ENCODE results near the gene SHCBP1L. TPM values are rescaled to one million over a fixed set of nuclear protein-coding genes. Genes with fewer than 3 reads are reported as not detected.

SHCBP1L gene
- total RNA-seq, 1 donor from 2014 or later: not detected

GRCh38 chr1:182927693-182928433, 25.1 kb downstream of the SHCBP1L start:
- no peak overlapping the region for H3K4me3 ChIP-seq
- no peaks in the 10 kb centered on the region for H3K9me3 Mint-ChIP-seq
- no peaks in the 10 kb centered on the region for H3K27me3 ChIP-seq
- no peak overlapping the region for H3K4me3 Mint-ChIP-seq
- H3K4me2 ChIP-seq: no peak overlapping the region
- no peaks in the 10 kb centered on the region for H3F3A ChIP-seq (ENCODE audit: low read depth)
- H3K4me1 ChIP-seq: no peaks in the 10 kb centered on the region
- no peaks in the 10 kb centered on the region for H4K20me1 ChIP-seq (ENCODE audit: low read depth)
- no peaks in the 10 kb centered on the region for H3K36me3 Mint-ChIP-seq
- H2AFZ ChIP-seq (replicated peaks): no peak overlapping the region
- H3K27ac Mint-ChIP-seq: no peak overlapping the region
- no peaks in the 10 kb centered on the region for H3K4me1 Mint-ChIP-seq
- H3K9ac ChIP-seq: no peak overlapping the region
- no peak overlapping the region for H3K27ac ChIP-seq
- H3K36me3 ChIP-seq: no peaks in the 10 kb centered on the region
- no peak for DNase-seq (ENCODE audit: low spot score)
- TF ChIP-seq CTCF (IDR thresholded peaks at IDR 0.05) (no peak), EZH2 (IDR thresholded peaks at IDR 0.05) (no peak), EZH2phosphoT487 (IDR thresholded peaks at IDR 0.05) (no peak)
- no peaks in the 10 kb centered on the region for H3K9me3 ChIP-seq (ENCODE audit: low read depth)
- H3K27me3 Mint-ChIP-seq (ENCODE audit: insufficient read depth, low read depth): peaks cover 4% of the 10 kb centered on the region
- no peaks in the 10 kb centered on the region for H3K79me2 ChIP-seq (ENCODE audit: low read depth)

- Histone ChIP-seq H4K20me1 (ENCODE audit: low read depth) (no peaks in the 10 kb centered on the region), H3K27ac (no peak overlapping the region), H2AFZ (replicated peaks) (no peak overlapping the region), H3K4me3 (no peak overlapping the region), H3K9me3 (ENCODE audit: low read depth) (no peaks in the 10 kb centered on the region), H3F3A (ENCODE audit: low read depth) (no peaks in the 10 kb centered on the region), H3K36me3 (no peaks in the 10 kb centered on the region), H3K4me1 (no peaks in the 10 kb centered on the region), H3K9ac (no peak overlapping the region), H3K27me3 (no peaks in the 10 kb centered on the region), H3K79me2 (ENCODE audit: low read depth) (no peaks in the 10 kb centered on the region), H3K4me2 (no peak overlapping the region)
- Mint-ChIP-seq H3K4me1 (no peaks in the 10 kb centered on the region), H3K9me3 (no peaks in the 10 kb centered on the region), H3K4me3 (no peak overlapping the region), H3K36me3 (no peaks in the 10 kb centered on the region), H3K27me3 (ENCODE audit: insufficient read depth, low read depth) (peaks cover 4% of the 10 kb centered on the region), H3K27ac (no peak overlapping the region)
- TF ChIP-seq EZH2phosphoT487 (IDR thresholded peaks at IDR 0.05) (no peak), EZH2 (IDR thresholded peaks at IDR 0.05) (no peak), CTCF (IDR thresholded peaks at IDR 0.05) (no peak)
- no peak for DNase-seq (ENCODE audit: low spot score)
Measured at GRCh38 chr1:182925661-182926060, 27.3 kb downstream of the SHCBP1L start.

- DNase-seq (ENCODE audit: low spot score): no peak
- Mint-ChIP-seq H3K9me3 (peaks cover 12% of the 10 kb centered on the region), H3K4me3 (no peak overlapping the region), H3K27me3 (ENCODE audit: insufficient read depth, low read depth) (peaks cover 2% of the 10 kb centered on the region), H3K4me1 (no peaks in the 10 kb centered on the region), H3K36me3 (no peaks in the 10 kb centered on the region), H3K27ac (no peak overlapping the region)
- no peaks in the 10 kb centered on the region for H3K36me3 ChIP-seq
- no peaks in the 10 kb centered on the region for H4K20me1 ChIP-seq (ENCODE audit: low read depth)
- H2AFZ ChIP-seq (replicated peaks): no peak overlapping the region
- H3K4me2 ChIP-seq: no peak overlapping the region
- peaks cover 9% of the 10 kb centered on the region for H3K9me3 ChIP-seq (ENCODE audit: low read depth)
- H3K4me3 ChIP-seq: no peak overlapping the region
- no peaks in the 10 kb centered on the region for H3K79me2 ChIP-seq (ENCODE audit: low read depth)
- no peak overlapping the region for H3K9ac ChIP-seq
- H3F3A ChIP-seq (ENCODE audit: low read depth): no peaks in the 10 kb centered on the region
- TF ChIP-seq EZH2 (IDR thresholded peaks at IDR 0.05): no peak
- TF ChIP-seq EZH2phosphoT487 (IDR thresholded peaks at IDR 0.05): no peak
- TF ChIP-seq CTCF (IDR thresholded peaks at IDR 0.05): no peak
- H3K4me1 ChIP-seq: no peaks in the 10 kb centered on the region
- H3K27me3 ChIP-seq: no peaks in the 10 kb centered on the region
- H3K27ac ChIP-seq: no peak overlapping the region
Measured at GRCh38 chr1:182917378-182917777, 35.6 kb downstream of the SHCBP1L start.

All from neural progenitor cell (in vitro differentiated cells).